Uterus (tissue), 2 donors: ENCODE data around the gene EFCAB7.

Experiments
- CTCF ChIP-seq, 4 experiments: fragments of 200-600 bp in 2 of 4; fragments of 450-650 bp in 2 of 4; sonication (generic) in 2 of 4; IDR thresholded peaks; one replicate each; pipeline ENCODE4 v1.5.1; 2016 to 2019; ENCODE audit warnings: antibody characterized with exemption in 4 of 4, mild to moderate bottlenecking in 2 of 4, moderate library complexity in 1 of 4
- POLR2A ChIP-seq, 2 donors: fragments of 450-650 bp; IDR thresholded peaks; one replicate each; pipeline ENCODE4 v1.6.1; 2016; ENCODE audit warnings: antibody characterized with exemption in 2 of 2, mild to moderate bottlenecking in 1 of 2, moderate library complexity in 1 of 2

DNA sequence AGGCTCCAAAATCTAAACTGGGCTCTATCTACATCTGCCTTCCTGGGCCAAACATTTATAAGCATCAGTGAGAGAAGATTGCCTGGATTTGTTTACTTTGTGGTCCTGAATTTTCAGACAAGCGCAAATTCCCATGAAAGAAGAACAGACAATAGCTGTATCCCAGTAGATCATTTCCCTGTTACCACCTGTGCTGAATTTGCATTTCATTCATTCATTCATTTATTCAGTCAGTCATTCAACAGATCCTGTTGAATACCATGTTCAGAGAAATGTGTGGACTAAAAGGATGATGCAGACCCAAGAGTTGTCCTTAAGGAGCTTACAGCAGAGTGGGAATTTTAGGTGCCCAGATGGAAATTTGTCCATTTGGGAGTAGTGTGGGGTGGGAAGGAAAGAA, 72.1 kb downstream of the EFCAB7 start:
- TF ChIP-seq CTCF (IDR thresholded peaks at IDR 0.05) (no peak), POLR2A (IDR thresholded peaks at IDR 0.05) (no peak)
